ENCODE results near the gene DENND1A. TPM values are rescaled to one million over a fixed set of nuclear protein-coding genes. Genes with fewer than 3 reads are reported as not detected.

Gene DENND1A
- total RNA-seq, 6 experiments from 2014 or later = 13.9 to 22.6 (median 16.3) TPM

DNA sequence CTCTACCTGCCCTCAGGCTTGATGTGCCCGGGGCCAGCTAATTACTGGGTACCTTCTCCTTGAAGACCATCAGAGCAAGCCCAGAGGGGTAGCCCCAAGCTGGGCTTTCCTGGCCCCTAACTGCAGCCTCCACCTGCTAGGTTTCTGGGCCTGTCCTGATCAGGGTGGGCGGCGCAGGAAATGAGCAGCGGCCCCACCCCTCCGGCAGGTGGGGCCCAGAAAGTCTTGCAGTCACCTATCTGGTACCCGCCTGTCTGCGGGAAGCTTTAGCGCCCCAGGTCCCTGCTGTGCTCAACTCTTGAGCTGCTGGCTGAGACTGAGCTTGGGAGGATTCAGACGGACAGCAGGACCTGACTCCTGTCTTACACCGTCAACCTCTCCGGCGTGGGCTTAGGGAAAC, 44.5 kb upstream of the DENND1A start:
- Histone ChIP-seq H3K4me3 (no peak overlapping the region), H3K27me3 (no peaks in the 10 kb centered on the region), H3K9me3 (no peaks in the 10 kb centered on the region), H3K4me1 (no peaks in the 10 kb centered on the region), H3K27ac (no peak overlapping the region), H3K36me3 (no peaks in the 10 kb centered on the region)
- intact Hi-C loops (cut with DNase I) = no loop called here
- ATAC-seq (no peak), DNase-seq (no peak)
- WGBS (ENCODE audit: insufficient coverage, low coverage, low lambda C conversion rate, missing lambda C conversion rate) = 50% methylated on average over 2 of the region's 12 CpGs
- no peak for TF ChIP-seq POLR2A (IDR thresholded peaks at IDR 0.05)

DNA sequence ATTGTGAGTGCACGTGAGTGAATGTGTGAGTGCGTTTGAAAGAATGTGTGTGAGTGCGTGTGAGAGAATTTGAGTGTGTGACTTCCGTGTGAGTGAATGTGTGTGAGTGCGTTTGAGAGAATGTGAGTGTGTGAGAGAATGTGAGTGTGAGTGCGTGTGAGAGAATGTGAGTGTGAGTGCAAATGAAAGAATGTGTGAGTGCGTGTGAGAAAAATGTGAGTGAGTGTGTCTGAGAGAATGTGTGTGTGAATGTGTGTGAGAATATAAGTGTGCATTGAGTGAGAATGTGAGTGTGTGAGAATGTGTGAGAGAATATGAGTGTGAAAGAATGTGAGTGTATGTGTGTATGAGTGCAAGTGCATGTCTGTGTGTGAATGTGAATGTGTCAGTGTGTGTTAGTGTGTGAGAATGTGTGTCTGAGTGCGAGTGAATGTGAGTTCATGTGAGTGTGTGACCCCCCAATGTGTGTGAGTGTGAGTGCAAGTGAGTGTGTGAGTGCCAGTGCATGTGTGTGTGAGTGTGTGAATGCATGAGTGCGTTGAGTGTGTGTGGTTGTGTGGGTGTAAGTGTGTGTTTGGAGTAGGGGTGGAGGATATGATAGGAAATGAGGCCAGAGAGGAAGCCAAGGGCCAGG, 43.8 kb upstream of the DENND1A start:
- intact Hi-C loops (cut with DNase I) = no loop called here
- WGBS (ENCODE audit: insufficient coverage, low coverage, low lambda C conversion rate, missing lambda C conversion rate) = 92% methylated on average over 9 of the region's 9 CpGs

DNA sequence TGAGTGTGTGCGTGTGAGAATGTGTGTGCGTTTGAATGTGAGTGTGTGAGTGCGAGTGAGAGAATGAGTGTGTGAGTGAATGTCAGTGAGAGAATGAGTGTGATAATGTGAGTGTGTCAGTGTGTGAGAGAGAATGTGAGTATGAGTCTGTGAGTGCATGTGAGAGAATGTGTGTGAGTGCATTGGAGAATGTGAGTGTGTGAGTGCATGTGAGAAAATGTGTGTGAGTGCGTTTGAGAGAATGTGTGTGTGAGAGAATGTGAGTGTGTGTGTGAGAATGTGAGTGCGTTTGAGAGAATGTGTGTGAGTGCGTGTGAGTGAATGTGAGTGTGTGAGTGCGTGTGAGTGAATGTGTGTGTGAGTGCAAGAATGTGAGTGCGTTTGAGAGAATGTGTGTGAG, 42.7 kb upstream of the DENND1A start:
- intact Hi-C loops (cut with DNase I) = no loop called here
- Histone ChIP-seq H3K27ac (no peak overlapping the region), H3K9me3 (no peaks in the 10 kb centered on the region), H3K4me1 (no peaks in the 10 kb centered on the region), H3K27me3 (no peaks in the 10 kb centered on the region), H3K4me3 (no peak overlapping the region), H3K36me3 (no peaks in the 10 kb centered on the region)
- TF ChIP-seq, protein P1, sequence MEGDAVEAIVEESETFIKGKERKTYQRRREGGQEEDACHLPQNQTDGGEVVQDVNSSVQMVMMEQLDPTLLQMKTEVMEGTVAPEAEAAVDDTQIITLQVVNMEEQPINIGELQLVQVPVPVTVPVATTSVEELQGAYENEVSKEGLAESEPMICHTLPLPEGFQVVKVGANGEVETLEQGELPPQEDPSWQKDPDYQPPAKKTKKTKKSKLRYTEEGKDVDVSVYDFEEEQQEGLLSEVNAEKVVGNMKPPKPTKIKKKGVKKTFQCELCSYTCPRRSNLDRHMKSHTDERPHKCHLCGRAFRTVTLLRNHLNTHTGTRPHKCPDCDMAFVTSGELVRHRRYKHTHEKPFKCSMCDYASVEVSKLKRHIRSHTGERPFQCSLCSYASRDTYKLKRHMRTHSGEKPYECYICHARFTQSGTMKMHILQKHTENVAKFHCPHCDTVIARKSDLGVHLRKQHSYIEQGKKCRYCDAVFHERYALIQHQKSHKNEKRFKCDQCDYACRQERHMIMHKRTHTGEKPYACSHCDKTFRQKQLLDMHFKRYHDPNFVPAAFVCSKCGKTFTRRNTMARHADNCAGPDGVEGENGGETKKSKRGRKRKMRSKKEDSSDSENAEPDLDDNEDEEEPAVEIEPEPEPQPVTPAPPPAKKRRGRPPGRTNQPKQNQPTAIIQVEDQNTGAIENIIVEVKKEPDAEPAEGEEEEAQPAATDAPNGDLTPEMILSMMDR (IDR thresholded peaks at IDR 0.05) = no peak
- no peak for TF ChIP-seq POLR2A (IDR thresholded peaks at IDR 0.05)
- WGBS (ENCODE audit: insufficient coverage, low coverage, low lambda C conversion rate, missing lambda C conversion rate) = 89% methylated on average over 8 of the region's 8 CpGs
- DNase-seq (no peak), ATAC-seq (no peak)

More for the DNA sequence above, 43.8 kb upstream of the DENND1A start:
- no peak for ATAC-seq
- Histone ChIP-seq H3K4me1 (no peaks in the 10 kb centered on the region), H3K27me3 (no peaks in the 10 kb centered on the region), H3K27ac (no peak overlapping the region), H3K9me3 (no peaks in the 10 kb centered on the region), H3K36me3 (no peaks in the 10 kb centered on the region), H3K4me3 (no peak overlapping the region)
- no peak for TF ChIP-seq POLR2A (IDR thresholded peaks at IDR 0.05)
- DNase-seq = no peak

GRCh38 chr9:123967323-123967722, 37.4 kb upstream of the DENND1A start:
- H3K27ac ChIP-seq = no peak overlapping the region
- no peaks in the 10 kb centered on the region for H3K36me3 ChIP-seq
- intact Hi-C loops (cut with DNase I) = no loop called here
- DNase-seq (no peak), ATAC-seq (no peak)
- no peaks in the 10 kb centered on the region for H3K27me3 ChIP-seq
- H3K9me3 ChIP-seq = no peaks in the 10 kb centered on the region
- no peak overlapping the region for H3K4me3 ChIP-seq
- TF ChIP-seq POLR2A (IDR thresholded peaks at IDR 0.05) = no peak
- TF ChIP-seq, protein P1 (IDR thresholded peaks at IDR 0.05) = no peak
- no peaks in the 10 kb centered on the region for H3K4me1 ChIP-seq

GRCh38 chr9:123965801-123966686, 36.1 kb upstream of the DENND1A start:
- H3K27ac ChIP-seq = no peak overlapping the region
- no peak for ATAC-seq
- TF ChIP-seq, protein P1 (IDR thresholded peaks at IDR 0.05) = no peak
- TF ChIP-seq POLR2A (IDR thresholded peaks at IDR 0.05) = no peak
- no peak overlapping the region for H3K4me3 ChIP-seq
- DNase-seq = no peak
- intact Hi-C loops (cut with DNase I) = no loop called here
- no peaks in the 10 kb centered on the region for H3K27me3 ChIP-seq
- no peaks in the 10 kb centered on the region for H3K36me3 ChIP-seq
- no peaks in the 10 kb centered on the region for H3K4me1 ChIP-seq
- H3K9me3 ChIP-seq = no peaks in the 10 kb centered on the region
- 46% methylated on average over 7 of the region's 8 CpGs for WGBS (ENCODE audit: insufficient coverage, low coverage, low lambda C conversion rate, missing lambda C conversion rate)

Data from right lobe of liver (tissue), 6 donors.